Measurements from ENCODE around the gene SYNE2.

DNA sequence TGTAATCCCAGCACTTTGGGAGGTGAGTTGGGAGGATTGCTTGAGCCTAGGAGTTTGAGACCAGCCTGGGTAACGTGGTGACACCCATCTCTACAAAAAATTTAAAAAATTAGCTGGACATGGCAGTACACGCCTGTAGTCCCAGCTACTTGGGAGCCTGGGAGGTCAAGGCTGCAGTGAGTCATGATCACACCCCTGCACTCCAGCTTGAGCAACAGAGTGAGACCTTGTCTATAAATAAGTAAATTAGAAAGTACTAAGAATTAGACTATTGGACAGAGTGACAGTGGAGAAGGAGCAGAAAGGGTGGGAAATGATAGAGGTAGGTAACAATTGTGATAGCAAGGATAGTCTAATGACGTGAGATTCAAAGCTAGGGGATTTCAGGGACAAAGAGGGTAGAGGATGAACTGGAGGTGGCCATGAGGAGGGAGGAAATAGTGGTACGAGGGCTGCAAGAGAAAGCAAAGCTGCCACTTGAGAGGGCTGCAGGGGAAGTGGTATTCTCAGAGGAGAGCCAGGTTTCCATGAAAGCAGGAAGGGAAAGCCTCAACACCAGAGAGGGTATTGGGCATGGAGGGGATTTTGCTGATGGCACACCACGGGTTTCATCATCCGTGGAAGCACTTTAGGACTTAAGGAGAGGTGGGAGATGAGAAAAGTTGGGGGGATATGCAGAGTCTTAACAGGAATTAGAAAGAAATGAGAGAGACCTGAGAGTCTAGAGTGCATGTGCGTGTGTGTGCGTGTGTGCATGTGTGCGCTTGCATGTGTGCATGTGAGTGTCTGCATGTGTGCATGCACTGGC lies 85.6 kb downstream of the SYNE2 start:
- TF ChIP-seq, protein P1, sequence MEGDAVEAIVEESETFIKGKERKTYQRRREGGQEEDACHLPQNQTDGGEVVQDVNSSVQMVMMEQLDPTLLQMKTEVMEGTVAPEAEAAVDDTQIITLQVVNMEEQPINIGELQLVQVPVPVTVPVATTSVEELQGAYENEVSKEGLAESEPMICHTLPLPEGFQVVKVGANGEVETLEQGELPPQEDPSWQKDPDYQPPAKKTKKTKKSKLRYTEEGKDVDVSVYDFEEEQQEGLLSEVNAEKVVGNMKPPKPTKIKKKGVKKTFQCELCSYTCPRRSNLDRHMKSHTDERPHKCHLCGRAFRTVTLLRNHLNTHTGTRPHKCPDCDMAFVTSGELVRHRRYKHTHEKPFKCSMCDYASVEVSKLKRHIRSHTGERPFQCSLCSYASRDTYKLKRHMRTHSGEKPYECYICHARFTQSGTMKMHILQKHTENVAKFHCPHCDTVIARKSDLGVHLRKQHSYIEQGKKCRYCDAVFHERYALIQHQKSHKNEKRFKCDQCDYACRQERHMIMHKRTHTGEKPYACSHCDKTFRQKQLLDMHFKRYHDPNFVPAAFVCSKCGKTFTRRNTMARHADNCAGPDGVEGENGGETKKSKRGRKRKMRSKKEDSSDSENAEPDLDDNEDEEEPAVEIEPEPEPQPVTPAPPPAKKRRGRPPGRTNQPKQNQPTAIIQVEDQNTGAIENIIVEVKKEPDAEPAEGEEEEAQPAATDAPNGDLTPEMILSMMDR (conservative IDR thresholded peaks at IDR 0.05; ENCODE audit: low read depth, low read length) = no peak
- TF ChIP-seq EZH2 (IDR thresholded peaks at IDR 0.05; ENCODE audit: low read length, unreplicated experiment) (no peak), EZH2phosphoT487 (IDR thresholded peaks at IDR 0.05; ENCODE audit: borderline replicate concordance, low read length) (no peak)

All from PC-3 (cell line).